ENCODE results near the gene PDXK. TPM values are rescaled to one million over a fixed set of nuclear protein-coding genes. Genes with fewer than 3 reads are reported as not detected.

The PDXK gene
- total RNA-seq, 2 experiments from 2014 or later = 126 to 131 TPM

GRCh38 chr21:43741423-43742096 lies 22.6 kb downstream of the PDXK start:
- intact Hi-C loops (cut with micrococcal nuclease) = no loop called here
- Mint-ChIP-seq H3K9me3 (no peaks in the 10 kb centered on the region), H3K4me1 (ENCODE audit: low read depth) (peaks cover 4% of the 10 kb centered on the region), H3K27me3 (no peaks in the 10 kb centered on the region), H3K4me3 (no peak overlapping the region), H3K36me3 (peaks cover 15% of the 10 kb centered on the region), H3K27ac (no peak overlapping the region)
- DNase-seq = no peak
- CTCF ChIA-PET = no interaction called here
- POLR2A ChIA-PET = no interaction called here

- Mint-ChIP-seq H3K4me1 (ENCODE audit: low read depth) (peaks cover 4% of the 10 kb centered on the region), H3K9me3 (no peaks in the 10 kb centered on the region), H3K27ac (no peak overlapping the region), H3K36me3 (peaks cover 18% of the 10 kb centered on the region), H3K4me3 (no peak overlapping the region), H3K27me3 (no peaks in the 10 kb centered on the region)
- ChIA-PET POLR2A (no interaction called here), CTCF (no interaction called here)
- no peak for DNase-seq
- intact Hi-C loops (cut with micrococcal nuclease) = no loop called here
Measured at GRCh38 chr21:43743947-43744346, 25.0 kb downstream of the PDXK start.

- Mint-ChIP-seq H3K4me3 (no peak overlapping the region), H3K36me3 (peaks cover 18% of the 10 kb centered on the region), H3K9me3 (no peaks in the 10 kb centered on the region), H3K27ac (no peak overlapping the region), H3K27me3 (no peaks in the 10 kb centered on the region), H3K4me1 (ENCODE audit: low read depth) (peaks cover 4% of the 10 kb centered on the region)
- CTCF ChIA-PET = interaction anchor here (0.9 kb wide), 1 partner anchor 16 kb away, joined by 5 read pairs; no protein-coding TSS in a partner anchor
- DNase-seq = no peak
- intact Hi-C loops (cut with micrococcal nuclease) = no loop called here
- POLR2A ChIA-PET = no interaction called here
Measured at GRCh38 chr21:43744725-43745124, 25.8 kb downstream of the PDXK start.

GRCh38 chr21:43745772-43746517 lies 27.0 kb downstream of the PDXK start:
- Mint-ChIP-seq H3K36me3 (peaks cover 20% of the 10 kb centered on the region), H3K9me3 (no peaks in the 10 kb centered on the region), H3K27ac (no peak overlapping the region), H3K4me1 (ENCODE audit: low read depth) (no peaks in the 10 kb centered on the region), H3K27me3 (no peaks in the 10 kb centered on the region), H3K4me3 (no peak overlapping the region)
- no peak for DNase-seq
- ChIA-PET POLR2A (no interaction called here), CTCF (no interaction called here)
- intact Hi-C loops (cut with micrococcal nuclease) = no loop called here

- H3K27me3 Mint-ChIP-seq = no peaks in the 10 kb centered on the region
- intact Hi-C loops (cut with micrococcal nuclease) = no loop called here
- H3K36me3 Mint-ChIP-seq = peaks cover 23% of the 10 kb centered on the region
- H3K4me3 Mint-ChIP-seq = no peak overlapping the region
- H3K27ac Mint-ChIP-seq = no peak overlapping the region
- no peaks in the 10 kb centered on the region for H3K9me3 Mint-ChIP-seq
- H3K4me1 Mint-ChIP-seq (ENCODE audit: low read depth) = no peaks in the 10 kb centered on the region
- POLR2A ChIA-PET = interaction anchor here (0.5 kb wide), 1 partner anchor 44 kb away, joined by 3 read pairs; no protein-coding TSS in a partner anchor
- DNase-seq = no peak
- CTCF ChIA-PET = no interaction called here
Measured at GRCh38 chr21:43748622-43749021, 29.7 kb downstream of the PDXK start.

GRCh38 chr21:43749651-43750262 lies 30.8 kb downstream of the PDXK start:
- no peak overlapping the region for H3K27ac Mint-ChIP-seq
- CTCF ChIA-PET = no interaction called here
- H3K27me3 Mint-ChIP-seq = no peaks in the 10 kb centered on the region

DNA sequence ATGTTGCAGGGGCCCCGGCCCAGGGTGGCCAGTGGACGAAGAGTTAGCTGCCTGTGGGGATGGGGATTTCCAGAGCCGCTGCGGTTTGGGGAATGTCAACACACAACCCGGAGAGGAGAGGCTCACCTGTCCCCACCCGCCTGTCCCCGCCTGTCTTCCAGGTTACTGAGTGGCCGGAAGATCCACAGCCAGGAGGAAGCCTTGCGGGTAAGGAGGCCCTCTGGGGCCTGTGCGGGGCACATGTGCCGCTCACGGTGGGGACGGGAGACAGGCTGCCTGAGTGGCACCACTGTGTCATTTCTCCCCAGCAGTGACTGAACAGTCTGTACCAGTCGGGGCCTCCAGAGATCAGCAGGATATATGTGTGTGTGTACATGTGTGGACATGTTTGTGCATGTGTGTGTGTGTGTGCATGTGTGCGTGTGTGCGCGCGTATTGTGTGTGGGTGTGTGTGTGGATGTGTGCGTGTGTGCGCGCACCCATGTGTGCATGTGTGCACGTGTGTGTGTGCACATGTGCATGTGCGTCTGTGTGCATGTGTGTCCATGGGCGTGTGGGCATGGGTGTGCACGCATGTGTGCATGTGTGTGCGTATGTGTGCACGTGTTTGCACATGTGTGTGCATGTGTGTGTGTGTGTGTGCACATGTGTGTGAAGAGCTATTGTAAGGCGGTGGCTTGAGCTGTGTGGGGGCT lies 31.6 kb downstream of the PDXK start:
- H3K4me3 Mint-ChIP-seq = no peak overlapping the region
- H3K27ac Mint-ChIP-seq = no peak overlapping the region

More at GRCh38 chr21:43749651-43750262, 30.8 kb downstream of the PDXK start:
- intact Hi-C loops (cut with micrococcal nuclease) = no loop called here
- Mint-ChIP-seq H3K36me3 (peaks cover 28% of the 10 kb centered on the region), H3K4me3 (no peak overlapping the region), H3K4me1 (ENCODE audit: low read depth) (no peaks in the 10 kb centered on the region), H3K9me3 (no peaks in the 10 kb centered on the region)
- POLR2A ChIA-PET = no interaction called here
- no peak for DNase-seq

GRCh38 chr21:43751955-43752591 lies 33.1 kb downstream of the PDXK start:
- Mint-ChIP-seq H3K9me3 (no peaks in the 10 kb centered on the region), H3K27ac (no peak overlapping the region), H3K4me3 (no peak overlapping the region), H3K4me1 (ENCODE audit: low read depth) (no peaks in the 10 kb centered on the region), H3K27me3 (no peaks in the 10 kb centered on the region), H3K36me3 (peaks cover 30% of the 10 kb centered on the region)
- CTCF ChIA-PET = no interaction called here
- POLR2A ChIA-PET = no interaction called here
- intact Hi-C loops (cut with micrococcal nuclease) = no loop called here
- DNase-seq = no peak

More for the DNA sequence above, 31.6 kb downstream of the PDXK start:
- no peaks in the 10 kb centered on the region for H3K9me3 Mint-ChIP-seq
- peaks cover 25% of the 10 kb centered on the region for H3K36me3 Mint-ChIP-seq
- CTCF ChIA-PET = no interaction called here
- intact Hi-C loops (cut with micrococcal nuclease) = no loop called here
- H3K27me3 Mint-ChIP-seq = no peaks in the 10 kb centered on the region
- DNase-seq = no peak
- POLR2A ChIA-PET = no interaction called here
- H3K4me1 Mint-ChIP-seq (ENCODE audit: low read depth) = no peaks in the 10 kb centered on the region

DNA sequence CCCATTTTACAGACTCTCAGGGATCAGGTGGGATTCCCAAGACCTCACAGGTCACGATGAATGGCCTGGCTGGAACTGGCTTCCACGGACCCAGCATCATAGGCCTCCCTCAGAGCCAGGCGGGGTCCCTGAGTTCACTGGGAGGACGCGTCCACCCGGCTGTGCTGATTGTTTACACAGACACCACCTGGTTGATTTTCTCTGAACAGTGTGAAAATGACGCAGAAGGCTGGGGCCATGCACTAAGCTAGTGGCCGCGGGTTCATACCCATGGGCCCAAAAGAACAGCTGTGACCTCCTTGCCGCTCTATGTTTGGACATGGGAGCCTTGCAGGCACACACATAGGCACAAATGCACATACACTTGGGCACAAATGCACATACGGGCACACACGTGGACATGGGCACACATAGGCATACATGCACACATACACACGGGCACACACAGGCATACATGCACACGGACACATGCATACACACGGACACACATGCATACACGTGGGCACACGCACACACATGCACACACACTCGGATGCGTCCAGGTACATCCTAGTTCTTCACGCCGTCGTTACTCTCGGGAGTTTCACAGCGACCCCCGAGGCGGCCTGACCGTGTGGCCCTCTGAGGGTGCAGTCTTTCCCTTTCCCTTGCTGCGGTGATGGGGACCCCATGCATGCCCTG lies 34.0 kb downstream of the PDXK start:
- Mint-ChIP-seq H3K36me3 (peaks cover 23% of the 10 kb centered on the region), H3K27ac (no peak overlapping the region), H3K27me3 (no peaks in the 10 kb centered on the region), H3K9me3 (no peaks in the 10 kb centered on the region), H3K4me1 (ENCODE audit: low read depth) (no peaks in the 10 kb centered on the region), H3K4me3 (no peak overlapping the region)
- ChIA-PET CTCF (no interaction called here), POLR2A (no interaction called here)
- intact Hi-C loops (cut with micrococcal nuclease) = no loop called here
- DNase-seq = no peak

DNA sequence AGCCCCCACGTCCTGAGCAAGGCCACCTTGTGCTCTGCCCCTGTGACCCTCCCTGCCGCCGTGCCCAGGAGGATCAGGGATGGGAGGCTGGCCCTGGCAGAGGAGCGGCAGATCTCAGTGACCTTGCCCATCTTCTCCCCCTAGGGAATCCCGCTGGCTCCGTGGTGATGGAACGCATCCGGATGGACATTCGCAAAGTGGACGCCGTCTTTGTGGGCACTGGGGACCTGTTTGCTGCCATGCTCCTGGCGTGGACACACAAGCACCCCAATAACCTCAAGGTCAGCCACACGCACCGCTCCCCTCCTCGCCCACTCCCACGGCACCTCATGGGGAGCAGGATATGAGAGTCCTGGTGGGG lies 34.5 kb downstream of the PDXK start:
- no peak overlapping the region for H3K27ac Mint-ChIP-seq
- ChIA-PET CTCF (no interaction called here), POLR2A (no interaction called here)
- no peaks in the 10 kb centered on the region for H3K9me3 Mint-ChIP-seq
- H3K36me3 Mint-ChIP-seq = peaks cover 23% of the 10 kb centered on the region
- no peak for DNase-seq
- no peaks in the 10 kb centered on the region for H3K27me3 Mint-ChIP-seq
- intact Hi-C loops (cut with micrococcal nuclease) = no loop called here
- no peak overlapping the region for H3K4me3 Mint-ChIP-seq
- H3K4me1 Mint-ChIP-seq (ENCODE audit: low read depth) = no peaks in the 10 kb centered on the region

- H3K27ac Mint-ChIP-seq = no peak overlapping the region
- intact Hi-C loops (cut with micrococcal nuclease) = no loop called here
- CTCF ChIA-PET = no interaction called here
- H3K36me3 Mint-ChIP-seq = peaks cover 23% of the 10 kb centered on the region
- H3K4me3 Mint-ChIP-seq = no peak overlapping the region
- no peaks in the 10 kb centered on the region for H3K9me3 Mint-ChIP-seq
- H3K4me1 Mint-ChIP-seq (ENCODE audit: low read depth) = no peaks in the 10 kb centered on the region
- POLR2A ChIA-PET = no interaction called here
- no peaks in the 10 kb centered on the region for H3K27me3 Mint-ChIP-seq
- no peak for DNase-seq
Measured at GRCh38 chr21:43754948-43755781, 36.2 kb downstream of the PDXK start.

All from activated CD4-positive, alpha-beta memory T cell treated with anti-CD3 and anti-CD28 coated beads for 36 hours (primary cell).